GM12878 (cell line): ENCODE measurements around the gene CFAP53. TPM values are rescaled to one million over a fixed set of nuclear protein-coding genes. Genes with fewer than 3 reads are reported as not detected.
A peak's percentile ranks its signal among the peaks of the same experiment; 100 is the strongest.

Experiments
- BACH1 ChIP-seq: fragments of 450-650 bp; IDR thresholded peaks from 2 replicates; pipeline ENCODE4 v1.6.1; 2017; ENCODE audit warnings: mild to moderate bottlenecking, borderline replicate concordance
- BCL11A ChIP-seq: IDR thresholded peaks from 2 replicates; pipeline ENCODE4 v1.6.1; 2011; ENCODE audit warnings: low read depth, low read length
- CEBPZ ChIP-seq: fragments of 150-350 bp; IDR thresholded peaks from 2 replicates; pipeline ENCODE4 v1.6.1; 2016; ENCODE audit warnings: low read depth, low read length
- E2F4 ChIP-seq: IDR thresholded peaks from 2 replicates; pipeline ENCODE4 v1.6.1; 2012; ENCODE audit warnings: low read depth, low read length, improper control_type of control experiment
- ESRRA ChIP-seq: IDR thresholded peaks from 2 replicates; pipeline ENCODE4 v1.6.1; 2012; ENCODE audit warnings: mild to moderate bottlenecking, low read length, improper control_type of control experiment
- EZH2 ChIP-seq: IDR thresholded peaks from 2 replicates; pipeline ENCODE4 v1.6.1; 2012; ENCODE audit warnings: low read depth, mild to moderate bottlenecking, control low read depth, inconsistent platforms, low read length, borderline replicate concordance; ENCODE audit not compliant: control insufficient read depth
- FOXK2 ChIP-seq: fragments of 450-650 bp; IDR thresholded peaks from 2 replicates; pipeline ENCODE4 v1.6.1; 2017; ENCODE audit warnings: mild to moderate bottlenecking, moderate library complexity
- GABPA ChIP-seq: IDR thresholded peaks from 2 replicates; pipeline ENCODE4 v1.6.1; 2014; ENCODE audit warnings: antibody characterized with exemption, low read depth, mild to moderate bottlenecking, inconsistent platforms
- IRF4 ChIP-seq: IDR thresholded peaks from 2 replicates; pipeline ENCODE4 v1.6.1; 2011; ENCODE audit warnings: low read depth, low read length
- KDM1A ChIP-seq: fragments of 200-600 bp; sonication (generic); IDR thresholded peaks from 2 replicates; pipeline ENCODE4 v1.6.1; 2016; ENCODE audit warnings: borderline replicate concordance
- NR2C1 ChIP-seq: fragments of 450-650 bp; IDR thresholded peaks from 2 replicates; pipeline ENCODE4 v1.6.1; 2017; ENCODE audit warnings: antibody characterized with exemption, mild to moderate bottlenecking, moderate library complexity
- NR2F1 ChIP-seq: fragments of 450-650 bp; conservative IDR thresholded peaks from 2 replicates; pipeline ENCODE4 v1.6.1; 2017; ENCODE audit warnings: mild to moderate bottlenecking
- NRF1 ChIP-seq: conservative IDR thresholded peaks from 2 replicates; pipeline ENCODE4 v1.6.1; 2011; ENCODE audit warnings: mild to moderate bottlenecking, low read depth, low read length, improper control_type of control experiment
- POLR2A ChIP-seq: IDR thresholded peaks from 2 replicates; pipeline ENCODE4 v1.6.1; 2011; ENCODE audit warnings: low read depth, mild to moderate bottlenecking, low read length
- POLR2AphosphoS5 ChIP-seq: IDR thresholded peaks from 2 replicates; pipeline ENCODE4 v1.6.1; 2011; ENCODE audit warnings: mild to moderate bottlenecking, low read length, inconsistent platforms
- SMAD1 ChIP-seq: fragments of 450-650 bp; IDR thresholded peaks from 2 replicates; pipeline ENCODE4 v1.6.1; 2018; ENCODE audit warnings: mild to moderate bottlenecking, low read depth; ENCODE audit not compliant: partially characterized antibody
- SMARCA5 ChIP-seq: fragments of 450-650 bp; IDR thresholded peaks from 2 replicates; pipeline ENCODE4 v1.6.1; 2017; ENCODE audit warnings: mild to moderate bottlenecking
- TAF1 ChIP-seq: IDR thresholded peaks from 2 replicates; pipeline ENCODE4 v1.6.1; 2011; ENCODE audit warnings: mild to moderate bottlenecking, low read depth, low read length, borderline replicate concordance
- TCF12 ChIP-seq: IDR thresholded peaks from 2 replicates; pipeline ENCODE4 v1.6.1; 2011; ENCODE audit warnings: low read depth, mild to moderate bottlenecking, low read length
- WRNIP1 ChIP-seq: IDR thresholded peaks from 2 replicates; pipeline ENCODE4 v1.6.1; 2011; ENCODE audit warnings: low read depth, low read length, improper control_type of control experiment, borderline replicate concordance
- YBX1 ChIP-seq: fragments of 450-650 bp; IDR thresholded peaks from 2 replicates; pipeline ENCODE4 v1.6.1; 2016; ENCODE audit warnings: antibody characterized with exemption
- ZNF24 ChIP-seq: fragments of 450-650 bp; IDR thresholded peaks from 2 replicates; pipeline ENCODE4 v1.6.1; 2017; ENCODE audit warnings: antibody characterized with exemption, mild to moderate bottlenecking
- polyA plus RNA-seq, 11 experiments: library from polyadenylated mRNA; depleted of rRNA in 4 of 11; unstranded in 6 of 11; stranded (reverse) in 5 of 11; fragments of >200 nt; fragmentation: Nextera tagmentation in 4 of 11; fragmentation: Illumina TruSeq in 1 of 11; extraction: Ambion mirVana in 4 of 11; extraction: Trizol in 1 of 11; gene quantifications; 1 replicate in 1 of 11; 2 replicates in 10 of 11; pipeline versions ENCODE4 v1.2.1 to v1.2.3, GENCODE V29; 2011 to 2016; ENCODE audit warnings: inconsistent platforms in 2 of 11, missing spikeins in 2 of 11, low read depth in 1 of 11
- total RNA-seq, 4 experiments: library from RNA; depleted of rRNA in 3 of 4; stranded (reverse); fragments of >200 nt in 3 of 4; fragmentation: Illumina TruSeq in 1 of 4; extraction: Trizol in 1 of 4; gene quantifications; 2 replicates each; pipeline versions ENCODE4 v1.2.1 to v1.2.3, GENCODE V29; 2013 to 2021
- TF ChIP-seq, protein P1 (sequence below): fragments of 450-650 bp; formaldehyde crosslinking; IDR thresholded peaks from 2 replicates; pipeline ENCODE4 v1.4.0; 2022; ENCODE audit warnings: mild to moderate bottlenecking, moderate library complexity
- TF ChIP-seq, protein P2 (sequence below): fragments of 450-650 bp; IDR thresholded peaks from 2 replicates; pipeline ENCODE4 v1.6.1; 2017; ENCODE audit warnings: borderline replicate concordance

The CFAP53 gene
- total and polyA plus RNA-seq, 10 of the 15 experiments (the other 5 are each of a cell fraction or from before 2014, with no cell fraction given): 0.05 to 0.31 (median 0.12) TPM; not detected in 1

- TF ChIP-seq, protein P1, sequence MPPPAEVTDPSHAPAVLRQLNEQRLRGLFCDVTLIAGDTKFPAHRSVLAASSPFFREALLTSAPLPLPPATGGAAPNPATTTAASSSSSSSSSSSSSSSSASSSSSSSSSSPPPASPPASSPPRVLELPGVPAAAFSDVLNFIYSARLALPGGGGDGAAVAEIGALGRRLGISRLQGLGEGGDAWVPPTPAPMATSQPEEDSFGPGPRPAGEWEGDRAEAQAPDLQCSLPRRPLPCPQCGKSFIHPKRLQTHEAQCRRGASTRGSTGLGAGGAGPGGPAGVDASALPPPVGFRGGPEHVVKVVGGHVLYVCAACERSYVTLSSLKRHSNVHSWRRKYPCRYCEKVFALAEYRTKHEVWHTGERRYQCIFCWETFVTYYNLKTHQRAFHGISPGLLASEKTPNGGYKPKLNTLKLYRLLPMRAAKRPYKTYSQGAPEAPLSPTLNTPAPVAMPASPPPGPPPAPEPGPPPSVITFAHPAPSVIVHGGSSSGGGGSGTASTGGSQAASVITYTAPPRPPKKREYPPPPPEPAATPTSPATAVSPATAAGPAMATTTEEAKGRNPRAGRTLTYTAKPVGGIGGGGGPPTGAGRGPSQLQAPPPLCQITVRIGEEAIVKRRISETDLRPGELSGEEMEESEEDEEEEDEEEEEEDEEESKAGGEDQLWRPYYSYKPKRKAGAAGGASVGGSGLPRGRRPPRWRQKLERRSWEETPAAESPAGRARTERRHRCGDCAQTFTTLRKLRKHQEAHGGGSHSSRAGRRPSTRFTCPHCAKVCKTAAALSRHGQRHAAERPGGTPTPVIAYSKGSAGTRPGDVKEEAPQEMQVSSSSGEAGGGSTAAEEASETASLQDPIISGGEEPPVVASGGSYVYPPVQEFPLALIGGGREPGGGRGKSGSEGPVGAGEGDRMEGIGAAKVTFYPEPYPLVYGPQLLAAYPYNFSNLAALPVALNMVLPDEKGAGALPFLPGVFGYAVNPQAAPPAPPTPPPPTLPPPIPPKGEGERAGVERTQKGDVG (CRISPR knock-in tag): no peak
- TF ChIP-seq TCF12: peak; percentile 61; the same call in 1 of the 2 replicates
- no peak for TF ChIP-seq WRNIP1
- peak; percentile 71 for TF ChIP-seq TAF1
- TF ChIP-seq ESRRA: no peak
- TF ChIP-seq SMARCA5: peak; percentile 72; the same call in 1 of the 2 replicates
- no peak for TF ChIP-seq EZH2
- TF ChIP-seq SMAD1: no peak
- TF ChIP-seq BCL11A: 0 out of 2 replicates have a peak, but pooled peaks have one; percentile 26
- TF ChIP-seq NRF1: peak; percentile 93
- TF ChIP-seq POLR2A: no peak
- TF ChIP-seq E2F4: no peak; the same call in 1 of the 2 replicates
- no peak for TF ChIP-seq YBX1
- no peak for TF ChIP-seq ZNF24
- TF ChIP-seq POLR2AphosphoS5: peak; percentile 96
- TF ChIP-seq NR2C1: peak; percentile 96
- TF ChIP-seq FOXK2: no peak
- TF ChIP-seq, protein P2, sequence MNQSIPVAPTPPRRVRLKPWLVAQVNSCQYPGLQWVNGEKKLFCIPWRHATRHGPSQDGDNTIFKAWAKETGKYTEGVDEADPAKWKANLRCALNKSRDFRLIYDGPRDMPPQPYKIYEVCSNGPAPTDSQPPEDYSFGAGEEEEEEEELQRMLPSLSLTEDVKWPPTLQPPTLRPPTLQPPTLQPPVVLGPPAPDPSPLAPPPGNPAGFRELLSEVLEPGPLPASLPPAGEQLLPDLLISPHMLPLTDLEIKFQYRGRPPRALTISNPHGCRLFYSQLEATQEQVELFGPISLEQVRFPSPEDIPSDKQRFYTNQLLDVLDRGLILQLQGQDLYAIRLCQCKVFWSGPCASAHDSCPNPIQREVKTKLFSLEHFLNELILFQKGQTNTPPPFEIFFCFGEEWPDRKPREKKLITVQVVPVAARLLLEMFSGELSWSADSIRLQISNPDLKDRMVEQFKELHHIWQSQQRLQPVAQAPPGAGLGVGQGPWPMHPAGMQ: no peak
- no peak for TF ChIP-seq KDM1A
- TF ChIP-seq GABPA: no peak
- peak; percentile 37 for TF ChIP-seq BACH1
- no peak for TF ChIP-seq NR2F1
- no peak for TF ChIP-seq CEBPZ
- no peak for TF ChIP-seq IRF4
These were observed 15.1 kb upstream of the CFAP53 start, which contains the start of gene MBD1 (continued) for GRCh38 chr18:50281295-50281971.
